GM18511 (cell line): ENCODE measurements around the gene ACBD3.
"Not testable (repeated sequence)": the region's sequence is repeated elsewhere in the genome, so short reads cannot be mapped to it uniquely, and the experiment has no call there.

Experiments
- ATAC-seq: cut with Tn5 transposase; IDR thresholded peaks from one replicate; pipeline ENCODE4 v1.9.1; 2021; ENCODE audit warnings: mild to moderate bottlenecking, moderate library complexity; ENCODE audit not compliant: unreplicated experiment

ACBD3 gene

GRCh38 chr1:226186124-226187018 lies at the start of gene ACBD3:
TSS of gene ACBD3 (minus strand) at chr1:226186741. CDS start at chr1:226186675, 66 bp downstream.
- peak; percentile 96 for ATAC-seq

DNA sequence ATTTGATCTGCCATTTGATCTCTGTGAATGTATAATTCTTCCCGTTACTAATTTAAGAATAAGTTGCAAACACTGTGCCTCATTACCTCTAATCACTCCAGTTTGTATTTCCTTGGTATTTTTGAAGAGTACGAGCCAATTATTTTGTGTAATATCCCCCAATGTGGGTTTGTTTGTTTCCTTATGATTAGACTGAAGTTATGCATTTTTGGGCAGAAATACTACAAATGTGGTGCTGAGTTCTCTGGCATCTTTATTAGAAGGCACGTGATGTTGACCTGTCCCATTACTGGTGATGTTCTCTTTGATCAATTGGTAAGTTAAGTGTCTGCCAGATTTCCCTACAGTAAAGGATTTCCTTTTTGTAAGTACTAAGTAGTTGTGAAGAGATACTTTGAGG lies 47.3 kb upstream of the ACBD3 start:
- ATAC-seq = no peak

DNA sequence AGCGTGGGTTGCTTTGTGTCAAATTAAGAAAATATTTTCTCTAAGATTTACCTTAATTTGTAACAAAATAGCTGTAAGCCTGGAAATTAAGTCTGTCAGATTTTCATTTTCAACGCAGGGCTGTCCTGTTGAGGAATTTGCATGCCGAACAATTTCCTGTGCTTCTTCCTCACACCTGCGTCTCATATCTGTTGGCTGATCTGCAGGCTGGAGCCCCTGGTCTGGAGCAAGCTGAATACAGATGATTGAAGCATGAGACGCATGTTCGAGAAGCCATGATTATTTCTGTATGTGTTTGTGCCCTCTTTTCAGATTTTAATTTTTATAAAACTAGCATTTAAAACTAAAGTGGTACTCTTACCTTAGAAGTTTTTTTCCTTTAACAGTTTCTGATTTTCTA lies 46.8 kb upstream of the ACBD3 start:
- peak; percentile 67 for ATAC-seq

DNA sequence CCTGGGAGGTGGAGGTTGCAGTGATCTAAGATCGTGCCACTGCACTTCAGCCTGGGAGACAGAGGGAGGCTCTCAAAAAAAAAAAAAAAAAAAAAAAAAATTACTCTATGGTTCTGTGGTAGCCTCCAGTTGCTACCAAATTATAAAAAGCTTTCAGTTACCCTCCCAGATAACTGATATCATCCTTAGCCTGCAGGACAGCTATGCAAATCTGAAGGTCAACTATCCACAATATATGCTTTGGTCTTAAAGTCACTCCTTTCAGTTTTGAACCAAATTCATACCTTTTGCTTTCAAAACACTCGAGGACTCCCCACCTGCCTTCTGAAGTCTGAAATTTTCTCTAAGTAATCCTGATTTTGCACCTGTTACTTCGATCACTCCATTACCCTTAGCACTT lies 40.1 kb upstream of the ACBD3 start:
- ATAC-seq = no peak

DNA sequence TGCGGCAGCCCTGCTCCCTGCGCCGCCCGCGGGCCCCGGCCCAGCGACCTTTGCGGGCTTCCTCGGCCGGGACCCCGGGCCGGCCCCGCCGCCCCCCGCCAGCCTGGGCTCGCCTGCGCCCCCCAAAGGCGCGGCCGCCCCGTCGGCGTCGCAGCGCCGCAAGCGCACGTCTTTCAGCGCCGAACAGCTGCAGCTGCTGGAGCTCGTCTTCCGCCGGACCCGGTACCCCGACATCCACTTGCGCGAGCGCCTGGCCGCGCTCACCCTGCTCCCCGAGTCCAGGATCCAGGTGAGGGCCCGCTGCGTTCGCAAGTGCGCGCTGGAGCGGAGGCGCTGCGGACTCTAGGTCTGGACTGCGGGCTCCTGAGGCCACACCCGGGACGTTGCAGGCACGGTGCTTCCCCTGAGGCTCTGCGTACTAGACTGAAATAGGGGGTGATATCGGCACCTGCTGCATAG lies 37.3 kb upstream of the ACBD3 start:
- ATAC-seq = peak; percentile 84

GRCh38 chr1:226223157-226223785 lies 36.7 kb upstream of the ACBD3 start, which contains the start of gene MIXL1:
TSS of gene MIXL1 (plus strand) at chr1:226223664. CDS start at chr1:226223682, 18 bp downstream.
- peak; percentile 54 for ATAC-seq

DNA sequence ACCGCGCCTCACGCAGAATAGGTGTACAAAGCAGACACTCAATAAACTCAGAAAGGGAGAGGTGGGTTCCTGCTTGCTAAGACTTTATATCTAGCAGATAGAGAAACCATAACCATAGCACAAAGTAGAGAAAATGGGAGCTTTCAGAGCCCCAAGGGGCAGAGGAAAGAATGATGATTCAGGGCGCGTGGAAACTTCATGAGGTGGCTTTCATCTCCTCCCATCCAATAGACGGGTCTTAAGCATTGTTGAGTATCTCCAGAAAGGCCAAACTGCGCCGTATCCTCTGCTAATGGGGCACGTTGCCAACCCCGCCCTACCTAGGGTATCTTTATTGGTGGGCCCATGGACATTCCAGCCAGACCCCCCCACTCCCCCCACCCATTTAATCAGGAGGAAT lies 36.1 kb upstream of the ACBD3 start:
- ATAC-seq = no peak

GRCh38 chr1:226220473-226221189 lies 34.1 kb upstream of the ACBD3 start:
- no peak for ATAC-seq

- no peak for ATAC-seq
Observed at GRCh38 chr1:226217273-226217672, 30.7 kb upstream of the ACBD3 start.

DNA sequence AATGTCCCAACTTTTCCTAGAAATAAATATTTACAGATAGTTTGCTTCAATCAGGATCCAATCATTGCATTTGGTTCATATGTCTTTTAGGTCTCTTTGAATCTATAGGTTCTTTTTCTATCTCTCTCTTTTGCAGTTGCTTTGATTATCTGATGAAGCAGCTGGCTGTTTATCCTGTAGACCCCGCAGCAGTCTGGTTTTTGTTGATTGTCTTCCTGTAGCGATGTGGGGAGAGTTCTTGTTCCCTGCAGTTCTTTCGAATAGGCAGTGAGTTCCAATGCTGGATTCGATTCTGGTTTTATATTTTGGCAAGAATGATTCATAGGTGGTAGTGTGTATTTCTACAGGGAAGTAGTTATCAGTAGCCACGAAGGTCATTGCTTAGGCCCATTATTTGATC lies 29.5 kb upstream of the ACBD3 start:
- ATAC-seq = no peak

DNA sequence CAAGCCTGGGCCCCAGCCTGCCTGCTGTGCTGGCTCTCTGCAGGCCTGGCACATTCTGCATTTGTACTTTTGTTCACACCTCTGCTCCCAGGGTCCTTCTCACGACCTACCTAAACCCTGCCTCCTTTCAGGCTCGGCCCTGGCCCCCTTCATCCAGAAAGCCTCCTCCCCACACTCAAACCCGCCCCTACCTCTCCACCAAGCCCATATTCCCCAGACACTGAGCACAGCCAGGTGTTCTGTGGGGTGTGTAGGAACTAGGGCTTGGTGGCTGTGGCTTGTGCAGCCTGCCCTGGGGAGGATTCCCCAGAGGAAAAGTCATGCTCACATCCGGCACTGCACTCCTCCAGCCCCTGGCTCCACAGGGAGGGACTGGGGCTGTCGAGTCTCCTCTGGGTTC lies 28.7 kb upstream of the ACBD3 start:
- ATAC-seq = no peak

DNA sequence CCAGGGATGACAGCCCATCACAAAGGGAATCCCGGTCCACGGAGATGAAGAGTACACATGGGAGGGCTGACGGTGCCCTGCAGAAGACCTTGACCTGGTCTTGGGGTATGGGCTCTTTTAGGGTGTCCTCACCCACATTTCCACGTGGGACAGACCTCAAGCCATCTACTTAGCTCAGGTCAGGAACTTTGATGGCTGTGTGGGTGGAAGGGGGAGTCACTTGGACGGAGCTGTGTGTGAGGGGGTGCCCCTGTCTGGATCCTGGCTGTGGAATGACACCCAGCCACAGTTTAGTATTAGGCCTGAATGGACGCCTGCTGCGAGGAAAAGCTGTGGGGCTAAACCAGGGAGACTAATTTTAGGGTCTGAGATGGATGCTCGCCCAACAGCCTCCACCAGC lies 26.0 kb upstream of the ACBD3 start:
- ATAC-seq = no peak

- ATAC-seq = no peak
Observed at GRCh38 chr1:226211181-226211821, 24.8 kb upstream of the ACBD3 start.

DNA sequence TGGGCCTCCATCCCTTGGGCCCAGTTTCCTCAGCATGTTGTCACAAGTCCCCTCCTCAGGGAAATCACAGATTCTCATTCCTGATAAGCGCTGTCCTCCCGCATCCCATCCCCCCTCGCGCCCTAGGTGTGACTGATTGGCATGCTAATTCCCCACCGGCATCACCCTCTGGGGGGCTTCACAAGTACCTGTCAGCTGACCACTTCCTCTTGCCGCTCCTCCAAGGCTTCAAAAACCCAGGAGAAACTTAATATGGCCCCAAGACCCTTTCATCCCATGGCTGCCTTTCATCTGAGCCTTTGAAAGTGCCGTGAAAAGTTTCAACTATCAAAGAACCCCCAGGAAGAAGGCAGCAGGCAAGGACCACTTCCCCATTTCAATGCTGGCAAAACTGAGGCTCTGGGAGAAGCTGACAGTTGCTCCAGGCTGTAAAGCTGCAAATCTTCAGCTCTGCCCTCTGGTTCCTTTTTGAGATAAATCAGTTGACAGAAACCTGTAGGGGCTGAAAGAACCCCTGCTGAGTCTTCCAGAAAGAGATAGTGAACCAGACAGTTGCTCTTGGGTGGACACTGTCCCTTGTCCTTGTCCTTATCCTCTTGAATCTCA lies 24.1 kb upstream of the ACBD3 start:
- no peak for ATAC-seq

- no peak for ATAC-seq
Observed at GRCh38 chr1:226209307-226210059, 22.9 kb upstream of the ACBD3 start.

- ATAC-seq = no peak
Observed at GRCh38 chr1:226207048-226207447, 20.5 kb upstream of the ACBD3 start.

DNA sequence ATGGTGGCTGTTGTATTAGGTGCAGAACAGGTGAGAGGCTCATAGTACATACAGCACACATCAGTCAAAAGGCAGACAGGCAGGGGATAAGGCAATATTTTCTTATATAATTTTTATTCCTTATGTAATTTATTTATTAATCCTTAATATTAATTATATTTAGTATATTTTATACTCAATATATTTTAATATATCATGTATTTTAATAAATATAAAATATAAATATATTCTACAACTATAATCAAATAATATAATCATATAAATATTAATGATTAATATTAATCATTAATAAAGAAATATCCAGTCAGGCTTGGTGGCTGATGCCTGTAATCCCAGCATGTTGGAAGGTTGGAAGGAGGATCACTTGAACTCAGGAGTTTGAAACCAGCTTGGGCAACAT lies 17.7 kb upstream of the ACBD3 start:
- no peak for ATAC-seq

DNA sequence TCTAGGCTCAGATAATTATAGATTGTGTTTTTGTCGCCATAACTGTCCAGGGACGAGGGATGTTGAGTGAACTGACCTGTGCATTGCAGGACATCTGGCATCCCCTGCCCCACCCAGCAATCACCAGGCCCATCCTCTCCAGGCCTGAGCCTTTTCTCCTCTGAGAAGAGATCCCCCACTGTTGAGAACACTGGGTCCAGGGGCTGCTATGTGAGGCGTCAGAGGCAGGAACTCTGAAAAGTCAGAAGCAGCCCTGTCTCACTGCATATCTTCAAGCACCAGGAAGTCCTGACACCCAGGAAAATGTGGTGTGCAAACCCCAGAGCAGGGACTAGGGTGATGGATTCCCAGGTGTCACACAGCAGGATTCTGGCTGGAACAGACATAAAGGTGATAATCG lies 17.1 kb upstream of the ACBD3 start:
- no peak for ATAC-seq

GRCh38 chr1:226203240-226203639 lies 16.7 kb upstream of the ACBD3 start:
- no peak for ATAC-seq

DNA sequence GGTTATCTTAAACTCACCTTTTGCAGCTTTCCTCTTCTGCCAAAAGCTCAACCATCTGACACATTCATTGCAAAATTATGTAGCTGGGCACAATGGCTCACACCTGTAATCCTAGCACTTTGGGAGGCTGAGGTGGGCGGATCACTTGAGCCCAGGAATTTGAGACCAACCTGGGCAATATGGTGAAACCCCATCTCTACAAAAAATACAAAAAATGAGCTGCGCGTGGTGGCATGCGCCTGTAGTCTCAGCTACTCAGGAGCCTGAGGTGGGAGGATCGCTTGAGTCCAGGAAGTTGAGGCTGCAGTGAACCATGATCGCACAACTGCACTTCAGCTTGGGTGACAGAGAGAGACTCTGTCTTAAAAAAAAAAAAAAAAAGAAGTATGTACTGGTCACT lies 16.1 kb upstream of the ACBD3 start:
- not testable (repeated sequence) for ATAC-seq
